Measurements from ENCODE around the gene STEAP1B.

DNA sequence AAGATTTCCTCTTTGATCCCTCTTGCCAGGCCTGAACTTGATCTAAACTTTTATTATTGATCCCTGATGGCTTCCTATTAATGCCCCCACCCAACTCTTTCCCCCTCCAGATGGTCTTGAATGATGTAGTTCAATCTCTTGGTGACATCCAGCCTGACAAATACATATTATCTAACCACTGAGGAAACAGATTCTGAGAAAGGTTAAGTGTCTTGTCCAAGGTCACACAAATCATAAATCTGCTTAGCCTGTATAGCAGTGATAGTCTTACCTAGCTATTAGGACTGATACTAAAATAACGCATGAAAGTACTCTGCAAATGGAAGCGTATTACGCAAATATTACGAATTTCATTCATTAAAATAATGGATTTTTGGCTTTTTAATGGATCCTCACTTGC is 22.7 kb downstream of the STEAP1B start:
- TF ChIP-seq, protein P1, sequence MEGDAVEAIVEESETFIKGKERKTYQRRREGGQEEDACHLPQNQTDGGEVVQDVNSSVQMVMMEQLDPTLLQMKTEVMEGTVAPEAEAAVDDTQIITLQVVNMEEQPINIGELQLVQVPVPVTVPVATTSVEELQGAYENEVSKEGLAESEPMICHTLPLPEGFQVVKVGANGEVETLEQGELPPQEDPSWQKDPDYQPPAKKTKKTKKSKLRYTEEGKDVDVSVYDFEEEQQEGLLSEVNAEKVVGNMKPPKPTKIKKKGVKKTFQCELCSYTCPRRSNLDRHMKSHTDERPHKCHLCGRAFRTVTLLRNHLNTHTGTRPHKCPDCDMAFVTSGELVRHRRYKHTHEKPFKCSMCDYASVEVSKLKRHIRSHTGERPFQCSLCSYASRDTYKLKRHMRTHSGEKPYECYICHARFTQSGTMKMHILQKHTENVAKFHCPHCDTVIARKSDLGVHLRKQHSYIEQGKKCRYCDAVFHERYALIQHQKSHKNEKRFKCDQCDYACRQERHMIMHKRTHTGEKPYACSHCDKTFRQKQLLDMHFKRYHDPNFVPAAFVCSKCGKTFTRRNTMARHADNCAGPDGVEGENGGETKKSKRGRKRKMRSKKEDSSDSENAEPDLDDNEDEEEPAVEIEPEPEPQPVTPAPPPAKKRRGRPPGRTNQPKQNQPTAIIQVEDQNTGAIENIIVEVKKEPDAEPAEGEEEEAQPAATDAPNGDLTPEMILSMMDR (IDR thresholded peaks at IDR 0.05): no peak
- TF ChIP-seq POLR2AphosphoS5 (IDR thresholded peaks at IDR 0.05) (no peak), POLR2A (IDR thresholded peaks at IDR 0.05) (no peak)
